MCF 10A (cell line): Measurements from ENCODE around the gene IL2RA. TPM values are rescaled to one million over a fixed set of nuclear protein-coding genes. Genes with fewer than 3 reads are reported as not detected.

Experiments
- BruUV-seq: library from RNA; stranded (reverse); fragments of 400-500 nt; replicated peaks from 2 replicates; lab custom pipeline; 2021; lab: Mats Ljungman, UMichigan
- CTCF ChIA-PET: fragments of 300-600 bp; sonication (Branson Sonifier 250); formaldehyde crosslinking; extraction: SDS; loops from one replicate; lab custom pipeline; 2021; ENCODE audit warnings: antibody characterized with exemption, inconsistent platforms; lab: Yijun Ruan, JAX
- POLR2A ChIA-PET: fragments of 300-600, 350-650 bp; sonication (Branson Sonifier 250); formaldehyde crosslinking; extraction: SDS; loops from one replicate; lab custom pipeline; 2020; ENCODE audit warnings: antibody characterized with exemption, inconsistent platforms; lab: Yijun Ruan, JAX
- DNase-seq: peaks from one replicate; pipeline ENCODE4 v3.0.0-alpha.2; 2018; ENCODE audit not compliant: unreplicated experiment
- H3K27ac Mint-ChIP-seq: one replicate; pipeline ENCODE4 v1.8.0; 2022; ENCODE audit warnings: mild to moderate bottlenecking, low read depth, mixed read lengths; ENCODE audit not compliant: unreplicated experiment
- H3K27me3 Mint-ChIP-seq: one replicate; pipeline ENCODE4 v1.8.0; 2022; ENCODE audit warnings: mixed read lengths; ENCODE audit not compliant: insufficient read depth, unreplicated experiment
- H3K36me3 Mint-ChIP-seq: one replicate; pipeline ENCODE4 v1.8.0; 2022; ENCODE audit warnings: mild to moderate bottlenecking, moderate library complexity, mixed read lengths; ENCODE audit not compliant: insufficient read depth, unreplicated experiment
- H3K4me1 Mint-ChIP-seq: one replicate; pipeline ENCODE4 v1.8.0; 2022; ENCODE audit warnings: mixed read lengths; ENCODE audit not compliant: insufficient read depth, unreplicated experiment
- H3K4me3 Mint-ChIP-seq: one replicate; pipeline ENCODE4 v1.8.0; 2022; ENCODE audit warnings: mild to moderate bottlenecking, moderate library complexity, mixed read lengths; ENCODE audit not compliant: unreplicated experiment
- H3K9me3 Mint-ChIP-seq: one replicate; pipeline ENCODE4 v1.8.0; 2022; ENCODE audit warnings: mixed read lengths; ENCODE audit not compliant: unreplicated experiment
- CTCF ChIP-seq: fragments of 200-600 bp; IDR thresholded peaks from one replicate; pipeline ENCODE4 v1.8.0; 2022; ENCODE audit warnings: antibody characterized with exemption, mild to moderate bottlenecking; ENCODE audit not compliant: unreplicated experiment
- intact Hi-C: fragments of 100-400 bp; cut with micrococcal nuclease; formaldehyde crosslinking; loops from 2 replicates; pipeline ENCODE4 v1.14.1; 2022
- total RNA-seq: library from RNA; stranded (reverse); gene quantifications from 2 replicates; pipeline ENCODE4 v1.2.3, GENCODE V29; 2022

The IL2RA gene
- total RNA-seq, 1 experiment from 2014 or later: not detected

GRCh38 chr10:6025683-6026255 is 36.4 kb downstream of the IL2RA start:
- no peak overlapping the region for H3K4me3 Mint-ChIP-seq
- intact Hi-C loops: no loop called here
- peaks cover 6% of the 10 kb centered on the region for H3K4me1 Mint-ChIP-seq
- no TSS peak for BruUV-seq
- CTCF ChIA-PET: interaction anchor here (0.5 to 2.7 kb wide), 2 partner anchors 12 to 1238 kb away, joined by 3 to 12 read pairs; no protein-coding TSS in a partner anchor
- peaks cover 7% of the 10 kb centered on the region for H3K36me3 Mint-ChIP-seq
- no peak overlapping the region for H3K27ac Mint-ChIP-seq
- POLR2A ChIA-PET: no interaction called here
- DNase-seq: no peak
- TF ChIP-seq CTCF: no peak
- H3K27me3 Mint-ChIP-seq: peaks cover 15% of the 10 kb centered on the region
- peaks cover 12% of the 10 kb centered on the region for H3K9me3 Mint-ChIP-seq

GRCh38 chr10:6024334-6024682 is 37.9 kb downstream of the IL2RA start:
- TF ChIP-seq CTCF: no peak
- Mint-ChIP-seq H3K36me3 (peaks cover 7% of the 10 kb centered on the region), H3K4me3 (no peak overlapping the region), H3K27ac (no peak overlapping the region), H3K27me3 (peaks cover 19% of the 10 kb centered on the region), H3K4me1 (peaks cover 6% of the 10 kb centered on the region), H3K9me3 (peaks cover 2% of the 10 kb centered on the region)
- no peak for DNase-seq
- CTCF ChIA-PET: no interaction called here
- POLR2A ChIA-PET: no interaction called here
- no TSS peak for BruUV-seq
- intact Hi-C loops: no loop called here

- Mint-ChIP-seq H3K4me3 (no peak overlapping the region), H3K9me3 (peaks cover 7% of the 10 kb centered on the region), H3K36me3 (peaks cover 7% of the 10 kb centered on the region), H3K27me3 (peaks cover 24% of the 10 kb centered on the region), H3K4me1 (peaks cover 6% of the 10 kb centered on the region), H3K27ac (no peak overlapping the region)
- intact Hi-C loops: no loop called here
- ChIA-PET POLR2A (no interaction called here), CTCF (no interaction called here)
- no peak for TF ChIP-seq CTCF
- no TSS peak for BruUV-seq
- DNase-seq: no peak
Measured at GRCh38 chr10:6023661-6024333, 38.4 kb downstream of the IL2RA start.

- Mint-ChIP-seq H3K27ac (no peak overlapping the region), H3K9me3 (peaks cover 10% of the 10 kb centered on the region), H3K4me1 (peaks cover 6% of the 10 kb centered on the region), H3K27me3 (peaks cover 30% of the 10 kb centered on the region), H3K4me3 (no peak overlapping the region), H3K36me3 (peaks cover 7% of the 10 kb centered on the region)
- BruUV-seq: no TSS peak
- TF ChIP-seq CTCF: no peak
- DNase-seq: no peak
- intact Hi-C loops: no loop called here
- CTCF ChIA-PET: no interaction called here
- POLR2A ChIA-PET: no interaction called here
Measured at GRCh38 chr10:6022660-6023059, 39.5 kb downstream of the IL2RA start.
